Measurements from ENCODE around the gene UBALD1. TPM values are rescaled to one million over a fixed set of nuclear protein-coding genes. Genes with fewer than 3 reads are reported as not detected.

UBALD1 gene
- total and polyA plus RNA-seq, 2 donors (not counting 3 experiments of a cell fraction or from before 2014, with no cell fraction given) = 24.8 to 41.6 TPM

- BruUV-seq (replicated peaks) = no TSS peak
- intact Hi-C loops (cut with micrococcal nuclease) = no loop called here
- no peak overlapping the region for H2AFZ ChIP-seq (ENCODE audit: low read depth, low read length)
- no peak overlapping the region for H3K27ac ChIP-seq (ENCODE audit: insufficient read depth, low read depth, low read length)
- peaks cover 9% of the 10 kb centered on the region for H3K79me2 ChIP-seq (ENCODE audit: control insufficient read depth, insufficient read depth, low read length)
- peaks cover 1% of the 10 kb centered on the region for H3K4me1 ChIP-seq (ENCODE audit: control insufficient read depth, extremely low read depth, insufficient read depth, low read length)
- H3K9me1 ChIP-seq (replicated peaks; ENCODE audit: control insufficient read depth, extremely low read depth, insufficient read depth, low read length) = no peaks in the 10 kb centered on the region
- no peaks in the 10 kb centered on the region for H3K27me3 ChIP-seq (ENCODE audit: control insufficient read depth in 2 of 2, insufficient read depth in 2 of 2, low read length in 2 of 2)
- POLR2A ChIA-PET = no interaction called here
- DNase-seq (ENCODE audit: low read depth, low spot score) (no peak), FAIRE-seq (no peak)
- H3K36me3 ChIP-seq (ENCODE audit: control insufficient read depth in 2 of 2, extremely low read depth in 1 of 2, insufficient read depth in 2 of 2, low read length in 2 of 2) = peaks cover 0 to 7% of the 10 kb centered on the region in 2 experiments
- no peaks in the 10 kb centered on the region for H4K20me1 ChIP-seq (replicated peaks; ENCODE audit: control insufficient read depth, extremely low read depth, insufficient read depth, low read length)
- CTCF ChIA-PET = interaction anchor here (0.9 to 1.7 kb wide), 2 partner anchors 16 to 22 kb away, joined by 3 to 6 read pairs; partner anchors contain the start of gene MGRN1
- H3K4me2 ChIP-seq (ENCODE audit: insufficient read depth, low read length) = no peak overlapping the region
- no peak overlapping the region for H3K9ac ChIP-seq (replicated peaks; ENCODE audit: extremely low read depth, insufficient read depth, low read length)
- H3K4me3 ChIP-seq (replicated peaks in 1 of 3; ENCODE audit: insufficient read depth in 1 of 3, low read depth in 1 of 3, low read length in 3 of 3) = no peak overlapping the region
- H3K9me3 ChIP-seq (replicated peaks; ENCODE audit: control insufficient read depth, insufficient read depth, low read length) = no peaks in the 10 kb centered on the region
- dilution Hi-C loops (cut with MboI; ENCODE audit: extremely low pct_ligation_motif_present, low sequenced_read_pairs) = no loop called here
- TF ChIP-seq POLR2A (IDR thresholded peaks at IDR 0.05; ENCODE audit: low read depth, low read length) (no peak), MAX (IDR thresholded peaks at IDR 0.05; ENCODE audit: insufficient read depth, insufficient read length) (no peak)
Observed at GRCh38 chr16:4607841-4608703, 6.6 kb downstream of the UBALD1 start.

DNA sequence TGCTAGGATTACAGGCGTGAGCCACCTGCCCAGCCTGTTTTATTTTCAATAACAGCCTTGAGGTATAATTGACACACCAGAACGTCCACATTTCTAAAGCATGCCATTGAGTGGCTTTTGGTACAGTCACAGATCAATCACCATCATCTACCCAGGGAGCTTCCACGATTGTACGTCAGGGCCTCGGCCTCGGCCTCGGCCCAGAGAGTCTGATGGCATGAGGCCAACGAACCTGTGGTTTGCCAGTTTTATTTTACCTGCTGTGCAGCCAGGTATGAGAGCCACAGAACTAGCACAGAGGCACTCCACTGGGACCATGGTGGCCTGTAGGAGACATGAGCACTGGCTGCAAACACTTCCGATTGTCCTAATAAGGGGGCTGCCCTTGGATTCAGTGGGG lies 8.3 kb downstream of the UBALD1 start:
- H3K4me1 ChIP-seq (ENCODE audit: control insufficient read depth, extremely low read depth, insufficient read depth, low read length) = no peaks in the 10 kb centered on the region
- peaks cover 0 to 7% of the 10 kb centered on the region in 2 experiments for H3K36me3 ChIP-seq (ENCODE audit: control insufficient read depth in 2 of 2, extremely low read depth in 1 of 2, insufficient read depth in 2 of 2, low read length in 2 of 2)
- H3K27me3 ChIP-seq (ENCODE audit: control insufficient read depth in 2 of 2, insufficient read depth in 2 of 2, low read length in 2 of 2) = peaks cover 0 to 2% of the 10 kb centered on the region in 2 experiments
- ChIA-PET POLR2A (no interaction called here), CTCF (interaction anchor here (1.2 kb wide), 1 partner anchor 18 kb away, joined by 3 read pairs; the partner anchor contains the start of gene MGRN1)
- TF ChIP-seq, protein P1, sequence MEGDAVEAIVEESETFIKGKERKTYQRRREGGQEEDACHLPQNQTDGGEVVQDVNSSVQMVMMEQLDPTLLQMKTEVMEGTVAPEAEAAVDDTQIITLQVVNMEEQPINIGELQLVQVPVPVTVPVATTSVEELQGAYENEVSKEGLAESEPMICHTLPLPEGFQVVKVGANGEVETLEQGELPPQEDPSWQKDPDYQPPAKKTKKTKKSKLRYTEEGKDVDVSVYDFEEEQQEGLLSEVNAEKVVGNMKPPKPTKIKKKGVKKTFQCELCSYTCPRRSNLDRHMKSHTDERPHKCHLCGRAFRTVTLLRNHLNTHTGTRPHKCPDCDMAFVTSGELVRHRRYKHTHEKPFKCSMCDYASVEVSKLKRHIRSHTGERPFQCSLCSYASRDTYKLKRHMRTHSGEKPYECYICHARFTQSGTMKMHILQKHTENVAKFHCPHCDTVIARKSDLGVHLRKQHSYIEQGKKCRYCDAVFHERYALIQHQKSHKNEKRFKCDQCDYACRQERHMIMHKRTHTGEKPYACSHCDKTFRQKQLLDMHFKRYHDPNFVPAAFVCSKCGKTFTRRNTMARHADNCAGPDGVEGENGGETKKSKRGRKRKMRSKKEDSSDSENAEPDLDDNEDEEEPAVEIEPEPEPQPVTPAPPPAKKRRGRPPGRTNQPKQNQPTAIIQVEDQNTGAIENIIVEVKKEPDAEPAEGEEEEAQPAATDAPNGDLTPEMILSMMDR (IDR thresholded peaks at IDR 0.05; ENCODE audit: extremely low read depth in 1 of 2, insufficient read depth in 1 of 2, low read depth in 1 of 2, low read length in 2 of 2) = no peak
- TF ChIP-seq FOS (IDR thresholded peaks at IDR 0.05; ENCODE audit: borderline replicate concordance, insufficient read depth, low read length) = no peak
- no peak for TF ChIP-seq GATA2 (IDR thresholded peaks at IDR 0.05; ENCODE audit: insufficient read depth, insufficient read length, low read depth, low read length)
- TF ChIP-seq MAX (IDR thresholded peaks at IDR 0.05; ENCODE audit: insufficient read depth, insufficient read length) = no peak
- no peak for TF ChIP-seq EZH2 (IDR thresholded peaks at IDR 0.05; ENCODE audit: borderline replicate concordance, low read depth, low read length, severe bottlenecking)
- TF ChIP-seq MYC (IDR thresholded peaks at IDR 0.05; ENCODE audit: low read depth, low read length) = no peak
- no peak for TF ChIP-seq POLR2A (IDR thresholded peaks at IDR 0.05; ENCODE audit: low read depth, low read length)
- no peak for TF ChIP-seq POLR2AphosphoS5 (IDR thresholded peaks at IDR 0.05; ENCODE audit: insufficient read depth, low read depth, low read length)
- TF ChIP-seq JUN (IDR thresholded peaks at IDR 0.05; ENCODE audit: borderline replicate concordance, insufficient read depth, insufficient read length, low read depth) = no peak
- DNase-seq (ENCODE audit: low read depth, low spot score) (no peak), FAIRE-seq (no peak)
- H3K4me3 ChIP-seq (replicated peaks in 1 of 3; ENCODE audit: insufficient read depth in 1 of 3, low read depth in 1 of 3, low read length in 3 of 3) = no peak overlapping the region
- dilution Hi-C loops (cut with MboI; ENCODE audit: extremely low pct_ligation_motif_present, low sequenced_read_pairs) = no loop called here
- no TSS peak for BruUV-seq (replicated peaks)
- no peak overlapping the region for H3K27ac ChIP-seq (ENCODE audit: insufficient read depth, low read depth, low read length)
- intact Hi-C loops (cut with micrococcal nuclease) = no loop called here
- peaks cover 2% of the 10 kb centered on the region for H3K79me2 ChIP-seq (ENCODE audit: control insufficient read depth, insufficient read depth, low read length)
- H3K4me2 ChIP-seq (ENCODE audit: insufficient read depth, low read length) = no peak overlapping the region
- no peaks in the 10 kb centered on the region for H3K9me3 ChIP-seq (replicated peaks; ENCODE audit: control insufficient read depth, insufficient read depth, low read length)
- H3K9ac ChIP-seq (replicated peaks; ENCODE audit: extremely low read depth, insufficient read depth, low read length) = no peak overlapping the region
- no peaks in the 10 kb centered on the region for H3K9me1 ChIP-seq (replicated peaks; ENCODE audit: control insufficient read depth, extremely low read depth, insufficient read depth, low read length)
- no peak overlapping the region for H2AFZ ChIP-seq (ENCODE audit: low read depth, low read length)
- no peaks in the 10 kb centered on the region for H4K20me1 ChIP-seq (replicated peaks; ENCODE audit: control insufficient read depth, extremely low read depth, insufficient read depth, low read length)
